Measurements from ENCODE around the gene ZER1.
A peak's percentile ranks its signal among the peaks of the same experiment; 100 is the strongest.

ZER1 gene

GRCh38 chr9:128687453-128687852, 84.3 kb downstream of the ZER1 start:
- in situ Hi-C loops (cut with HindIII; ENCODE audit: low pct_unique_long_range_greater_than_20kb, low sequenced_read_pairs): no loop called here
- DNase-seq (ENCODE audit: low read depth in 1 of 2, low spot score in 1 of 2): no peak

GRCh38 chr9:128685636-128686489, 85.9 kb downstream of the ZER1 start:
- DNase-seq (ENCODE audit: low read depth in 1 of 2, low spot score in 1 of 2): no peak

More at GRCh38 chr9:128687453-128687852, 84.3 kb downstream of the ZER1 start:
- no peak for TF ChIP-seq JUND (IDR thresholded peaks at IDR 0.05; ENCODE audit: low read depth)

DNA sequence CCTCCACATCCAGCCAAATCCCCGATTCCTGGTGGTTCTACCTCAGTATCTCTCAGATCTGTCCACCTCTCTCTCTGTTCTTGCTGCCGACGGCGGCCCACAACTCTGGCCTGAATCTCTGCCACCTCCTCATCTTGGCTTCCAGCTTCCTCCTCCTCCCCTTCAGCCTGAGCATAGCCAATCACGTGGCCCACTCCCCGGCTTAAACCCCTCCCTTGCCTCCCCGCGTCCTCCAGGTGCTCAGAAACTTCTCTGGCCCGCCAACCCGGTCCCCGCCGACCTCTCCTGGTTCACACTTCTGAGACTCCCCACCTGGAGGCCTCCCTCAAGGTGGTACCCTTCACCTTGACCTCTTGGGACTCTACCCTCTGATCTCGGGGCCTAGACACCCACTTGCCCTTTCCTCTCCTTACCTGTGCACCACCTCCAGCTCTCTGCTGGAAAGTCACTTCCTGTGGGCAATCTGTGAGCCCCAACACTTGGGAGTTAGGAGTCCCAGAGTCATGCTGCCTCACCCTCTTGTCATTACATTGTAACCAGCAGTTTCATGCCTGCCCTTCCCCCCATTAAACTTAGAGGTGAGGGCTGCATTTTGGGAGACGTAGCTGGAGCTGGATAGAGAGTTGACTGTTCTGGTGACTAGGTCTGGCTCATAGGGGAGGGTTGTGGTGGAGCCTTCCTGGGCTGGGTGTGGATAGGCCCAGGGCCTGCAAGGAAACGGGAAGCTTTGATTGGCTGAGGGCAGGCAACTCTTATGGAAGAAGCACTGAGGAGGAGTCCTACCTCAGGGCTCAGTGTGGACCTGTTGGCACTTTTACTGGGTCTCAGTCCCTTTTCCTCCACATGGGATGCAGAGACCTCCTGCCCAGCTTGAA, 87.2 kb downstream of the ZER1 start:
- in situ Hi-C loops (cut with HindIII; ENCODE audit: low pct_unique_long_range_greater_than_20kb, low sequenced_read_pairs): no loop called here
- DNase-seq (ENCODE audit: low read depth in 1 of 2, low spot score in 1 of 2): peak; percentile 95 to 97
- no peak for TF ChIP-seq JUND (IDR thresholded peaks at IDR 0.05; ENCODE audit: low read depth)

More at GRCh38 chr9:128685636-128686489, 85.9 kb downstream of the ZER1 start:
- in situ Hi-C loops (cut with HindIII; ENCODE audit: low pct_unique_long_range_greater_than_20kb, low sequenced_read_pairs): no loop called here
- no peak for TF ChIP-seq JUND (IDR thresholded peaks at IDR 0.05; ENCODE audit: low read depth)

DNA sequence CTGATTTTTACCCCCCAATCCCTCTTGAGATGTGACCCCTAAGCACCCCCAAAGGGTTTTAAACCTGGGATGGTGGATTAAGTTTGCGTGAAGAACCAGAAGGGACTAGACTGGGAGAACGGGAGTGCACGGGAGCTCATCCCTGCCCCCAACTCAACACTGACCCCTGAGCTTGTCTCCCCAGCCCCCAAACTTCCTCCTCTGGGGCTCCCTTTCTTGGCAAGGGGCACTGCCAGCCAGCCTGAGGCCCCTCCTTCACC, 87.7 kb downstream of the ZER1 start:
- TF ChIP-seq JUND (IDR thresholded peaks at IDR 0.05; ENCODE audit: low read depth): no peak
- no peak for DNase-seq (ENCODE audit: low read depth in 1 of 2, low spot score in 1 of 2)
- in situ Hi-C loops (cut with HindIII; ENCODE audit: low pct_unique_long_range_greater_than_20kb, low sequenced_read_pairs): no loop called here

- in situ Hi-C loops (cut with HindIII; ENCODE audit: low pct_unique_long_range_greater_than_20kb, low sequenced_read_pairs): no loop called here
- no peak for TF ChIP-seq JUND (IDR thresholded peaks at IDR 0.05; ENCODE audit: low read depth)
- peak in 1 of 2 experiments; percentile 67 for DNase-seq (ENCODE audit: low read depth in 1 of 2, low spot score in 1 of 2)
Measured at GRCh38 chr9:128683340-128684064, 88.2 kb downstream of the ZER1 start.

Measured in T47D (cell line).